GM12878 (cell line): ENCODE results near the gene MAP4K1. TPM values are rescaled to one million over a fixed set of nuclear protein-coding genes. Genes with fewer than 3 reads are reported as not detected.
A peak's percentile ranks its signal among the peaks of the same experiment; 100 is the strongest.

ENCODE experiments used
- ATAC-seq: fragments of 200-7000 bp; cut with Tn5 transposase; 3 replicates; pipeline ENCODE4 v1.9.1; 2020; ENCODE audit warnings: mild to moderate bottlenecking, moderate library complexity
- BruUV-seq: library from RNA; stranded (reverse); fragments of 400-500 nt; replicated peaks from 2 replicates; lab custom pipeline; 2021; lab: Mats Ljungman, UMichigan
- CTCF ChIA-PET: fragments of 300-600 bp; sonication (Branson Sonifier 250); formaldehyde crosslinking; extraction: SDS; loops from one replicate; lab custom pipeline; 2021; ENCODE audit warnings: inconsistent platforms; lab: Yijun Ruan, JAX
- POLR2A ChIA-PET: fragments of 350-600 bp; formaldehyde crosslinking; extraction: SDS; loops from one replicate; lab custom pipeline; 2021; ENCODE audit warnings: inconsistent platforms; lab: Charles Lee
- RAD21 ChIA-PET: fragments of 300-600 bp; sonication (Branson Sonifier 250); formaldehyde crosslinking; loops from one replicate; lab custom pipeline; 2023; ENCODE audit warnings: antibody characterized with exemption; ENCODE audit not compliant: unreplicated experiment; lab: Charles Lee
- SMC1A ChIA-PET: fragments of 300-600 bp; sonication (Branson Sonifier 250); formaldehyde crosslinking; loops from one replicate; lab custom pipeline; 2023; ENCODE audit not compliant: unreplicated experiment, uncharacterized antibody; lab: Charles Lee
- DNase-seq: peaks from one replicate; pipeline ENCODE4 v3.0.0-alpha.2; 2011; ENCODE audit warnings: low read depth, low spot score
- FAIRE-seq: peaks from 3 replicates; lab custom pipeline; 2011; peaks lifted over from hg19 to GRCh38; lab: Jason Lieb, UNC
- H2AFZ ChIP-seq: 2 replicates; pipeline ENCODE4 v1.6.0; 2011; ENCODE audit warnings: low read depth, low read length, control low read depth; ENCODE audit not compliant: control insufficient read depth
- H3K27ac ChIP-seq: 2 replicates; pipeline ENCODE4 v1.5.1; 2011; ENCODE audit warnings: control low read depth; ENCODE audit not compliant: control insufficient read depth, insufficient read depth
- H3K27me3 ChIP-seq, 2 experiments: replicated peaks in 1 of 2; 2 replicates each; pipeline versions ENCODE4 v1.6.0 to v1.6.1; 2011; ENCODE audit warnings: low read length in 1 of 2; ENCODE audit not compliant: control insufficient read depth in 2 of 2, insufficient read depth in 2 of 2
- H3K36me3 ChIP-seq, 2 experiments: 2 replicates each; pipeline ENCODE4 v1.5.1; 2011; ENCODE audit warnings: low read length in 1 of 2; ENCODE audit not compliant: control insufficient read depth in 2 of 2, insufficient read depth in 2 of 2
- H3K4me1 ChIP-seq: 2 replicates; pipeline ENCODE4 v1.6.1; 2011; ENCODE audit warnings: mild to moderate bottlenecking, low read length, moderate library complexity, mixed read lengths; ENCODE audit not compliant: control insufficient read depth, insufficient read depth
- H3K4me2 ChIP-seq: 2 replicates; pipeline ENCODE4 v1.6.0; 2011; ENCODE audit warnings: control low read depth; ENCODE audit not compliant: control insufficient read depth, insufficient read depth
- H3K4me3 ChIP-seq: fragments of 200-600 bp; sonication (generic); 2 replicates; pipeline ENCODE4 v1.5.1; 2016
- H3K79me2 ChIP-seq: 2 replicates; pipeline ENCODE4 v1.6.0; 2011; ENCODE audit warnings: low read length; ENCODE audit not compliant: control insufficient read depth, insufficient read depth
- H3K9ac ChIP-seq: 2 replicates; pipeline ENCODE4 v1.8.0; 2011; ENCODE audit warnings: low read length, control low read depth, mixed read lengths; ENCODE audit not compliant: control insufficient read depth, insufficient read depth
- H3K9me3 ChIP-seq: replicated peaks from 3 replicates; pipeline ENCODE4 v1.5.1; 2011; ENCODE audit warnings: mild to moderate bottlenecking, low read length; ENCODE audit not compliant: control insufficient read depth, insufficient read depth
- H4K20me1 ChIP-seq: 2 replicates; pipeline ENCODE4 v1.6.0; 2011; ENCODE audit not compliant: control insufficient read depth, insufficient read depth
- LARP7 ChIP-seq: fragments of 450-650 bp; IDR thresholded peaks from 2 replicates; pipeline ENCODE4 v1.6.1; 2017; ENCODE audit warnings: mild to moderate bottlenecking
- NR2F1 ChIP-seq: fragments of 450-650 bp; conservative IDR thresholded peaks from 2 replicates; pipeline ENCODE4 v1.6.1; 2017; ENCODE audit warnings: mild to moderate bottlenecking
- POLR2AphosphoS2 ChIP-seq: IDR thresholded peaks from 2 replicates; pipeline ENCODE4 v1.6.1; 2011; ENCODE audit warnings: low read depth, mild to moderate bottlenecking, low read length, improper control_type of control experiment, moderate library complexity
- STAT3 ChIP-seq: IDR thresholded peaks from 2 replicates; pipeline ENCODE4 v1.6.1; 2011; ENCODE audit warnings: low read depth, low read length, improper control_type of control experiment
- WGBS: methylation state at CpG from one replicate; pipeline ENCODE4 v1.1.6; 2016; ENCODE audit warnings: low lambda C conversion rate; ENCODE audit not compliant: insufficient replicate concordance, insufficient coverage; ENCODE audit errors: missing lambda C conversion rate; 5-methylcytosine and 5-hydroxymethylcytosine counted together
- in situ Hi-C: fragments of 300-500 bp; cut with MboI; formaldehyde crosslinking; loops from 9 replicates; pipeline ENCODE4 v1.14.3; 2018; ENCODE audit warnings: mixed read lengths
- intact Hi-C: fragments of 100-400 bp; cut with micrococcal nuclease; formaldehyde crosslinking; loops from one replicate; pipeline ENCODE4 v1.14.2; 2022; ENCODE audit not compliant: unreplicated experiment
- polyA plus RNA-seq, 11 experiments: library from polyadenylated mRNA; depleted of rRNA in 4 of 11; unstranded in 6 of 11; stranded (reverse) in 5 of 11; fragments of >200 nt; fragmentation: Nextera tagmentation in 4 of 11; fragmentation: Illumina TruSeq in 1 of 11; extraction: Ambion mirVana in 4 of 11; extraction: Trizol in 1 of 11; gene quantifications; 1 replicate in 1 of 11; 2 replicates in 10 of 11; pipeline versions ENCODE4 v1.2.1 to v1.2.3, GENCODE V29; 2011 to 2016; ENCODE audit warnings: inconsistent platforms in 2 of 11, missing spikeins in 2 of 11, low read depth in 1 of 11
- total RNA-seq, 4 experiments: library from RNA; depleted of rRNA in 3 of 4; stranded (reverse); fragments of >200 nt in 3 of 4; fragmentation: Illumina TruSeq in 1 of 4; extraction: Trizol in 1 of 4; gene quantifications; 2 replicates each; pipeline versions ENCODE4 v1.2.1 to v1.2.3, GENCODE V29; 2013 to 2021
- TF ChIP-seq, protein P1 (sequence below): fragments of 450-650 bp; IDR thresholded peaks from 2 replicates; pipeline ENCODE4 v1.6.1; 2017; ENCODE audit warnings: mild to moderate bottlenecking, moderate library complexity
- TF ChIP-seq, protein P2 (sequence below): fragments of 450-650 bp; formaldehyde crosslinking; IDR thresholded peaks from 2 replicates; pipeline ENCODE4 v1.5.0; 2022; ENCODE audit warnings: mild to moderate bottlenecking, missing genetic modification characterization

MAP4K1 gene
- total and polyA plus RNA-seq, 10 of the 15 experiments (the other 5 are each of a cell fraction or from before 2014, with no cell fraction given), result 39.2 to 306 (median 140) TPM

DNA sequence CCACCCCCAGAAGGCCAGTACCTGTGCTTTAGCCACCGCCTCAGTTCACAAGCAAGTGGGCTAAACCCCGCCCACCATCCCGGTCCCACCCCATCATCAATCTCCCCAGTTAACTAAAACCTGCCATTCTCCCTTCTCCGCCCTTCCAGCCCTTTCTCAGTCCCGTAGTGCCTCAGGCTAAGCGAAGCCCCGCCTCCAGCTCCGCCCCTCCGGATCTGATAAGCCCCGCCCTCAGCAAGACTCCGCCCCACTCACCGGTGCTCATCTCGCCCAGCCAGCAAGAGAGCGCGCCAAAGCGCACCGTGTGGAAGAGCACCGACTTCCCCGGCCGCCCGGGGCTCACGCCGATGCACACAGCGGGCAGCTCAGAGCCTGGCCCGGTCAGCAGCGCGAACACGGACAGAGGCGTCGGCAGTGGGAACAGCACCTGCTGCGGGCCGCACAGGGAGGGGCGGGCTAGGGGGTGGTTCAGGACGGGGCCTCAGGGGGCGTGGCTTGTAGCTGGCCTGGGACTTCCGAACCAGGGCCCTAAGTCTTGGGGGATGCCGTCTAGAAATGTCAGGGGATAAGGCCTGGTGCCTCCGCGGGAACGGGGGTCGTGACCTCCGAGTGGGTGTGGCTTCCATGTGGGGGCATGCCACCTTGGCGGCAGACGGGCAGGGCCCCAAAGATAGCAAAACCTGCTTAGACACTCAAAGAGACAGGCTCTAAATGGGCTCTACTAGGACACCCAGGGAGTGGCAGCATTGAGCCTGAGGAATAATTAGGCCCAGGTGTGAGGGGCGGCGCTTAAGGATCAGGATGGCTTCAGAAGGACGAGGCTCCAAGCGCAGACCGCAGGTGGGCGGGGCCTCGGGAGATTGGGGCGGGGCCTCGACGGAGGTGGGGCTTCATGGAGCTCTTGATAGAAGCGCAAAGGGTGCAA, 21.4 kb downstream of the MAP4K1 start:
- Histone ChIP-seq H3K9me3 (no peaks in the 10 kb centered on the region), H3K27ac (no peak overlapping the region), H3K4me1 (no peaks in the 10 kb centered on the region), H3K27me3 (no peaks in the 10 kb centered on the region), H3K4me2 (no peak overlapping the region), H3K4me3 (no peak overlapping the region), H3K9ac (no peak overlapping the region), H2AFZ (no peak overlapping the region)
- no peak for FAIRE-seq
- intact Hi-C loops, result no loop called here
- DNase-seq, result no peak
- ChIA-PET RAD21 (interaction anchor here (0.6 kb wide), 1 partner anchor 83 kb away, joined by 3 read pairs; no protein-coding TSS in a partner anchor), CTCF (no interaction called here), SMC1A (no interaction called here)
- 96% methylated on average over 54 of the region's 55 CpGs for WGBS
- peak; percentile 36; the same call in 2 of the 3 replicates for ATAC-seq
- TF ChIP-seq POLR2AphosphoS2, result 0 out of 2 replicates have a peak, but pooled peaks have one; percentile 32
- no peak for TF ChIP-seq STAT3
- 0 out of 2 replicates have a peak, but pooled peaks have one; percentile 16 for TF ChIP-seq NR2F1
- TF ChIP-seq, all 136 proteins: peak for 2
- BruUV-seq, result no TSS peak
- Histone ChIP-seq H3K36me3 (peaks cover 20 to 27% of the 10 kb centered on the region in 2 experiments; a peak in 3 of 4 replicates), H3K79me2 (no peaks in the 10 kb centered on the region), H4K20me1 (no peaks in the 10 kb centered on the region)
- POLR2A ChIA-PET, result interaction anchor here (1.0 to 1.2 kb wide), 2 partner anchors 21 to 32 kb away, joined by 4 to 5 read pairs; no protein-coding TSS in a partner anchor
- in situ Hi-C loops, result no loop called here

DNA sequence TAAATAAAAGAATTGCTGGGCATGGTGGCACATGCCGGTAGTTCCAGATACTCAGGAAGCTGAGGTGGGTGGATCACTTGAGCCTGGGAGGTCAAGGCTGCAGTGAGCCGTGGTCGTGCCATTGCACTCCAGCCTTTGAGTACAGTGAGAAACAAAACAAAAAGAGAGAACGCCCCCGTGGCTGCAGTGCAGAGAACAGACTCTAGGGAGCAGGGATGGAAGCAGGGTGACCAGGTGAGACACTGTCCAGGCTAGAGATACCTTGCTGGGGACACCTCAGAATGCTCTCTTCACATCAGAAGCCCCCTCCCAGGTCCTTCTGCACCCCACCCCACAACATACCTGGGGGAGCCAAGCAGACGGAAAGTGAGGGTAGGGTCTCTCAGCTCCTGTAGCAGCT, 24.8 kb downstream of the MAP4K1 start:
- no peak overlapping the region for H3K4me3 ChIP-seq
- SMC1A ChIA-PET, result interaction anchor here (0.6 to 1.1 kb wide), 2 partner anchors 16 to 49 kb away, joined by 3 read pairs; no protein-coding TSS in a partner anchor
- RAD21 ChIA-PET, result no interaction called here
- no peaks in the 10 kb centered on the region for H3K9me3 ChIP-seq
- no peaks in the 10 kb centered on the region for H4K20me1 ChIP-seq
- peaks cover 17 to 28% of the 10 kb centered on the region in 2 experiments; a peak in 3 of 4 replicates for H3K36me3 ChIP-seq
- DNase-seq, result no peak
- CTCF ChIA-PET, result interaction anchor here (0.8 to 2.4 kb wide), 3 partner anchors 23 to 44 kb away, joined by 3 to 12 read pairs (median 3); no protein-coding TSS in a partner anchor
- H3K4me2 ChIP-seq, result no peak overlapping the region
- H3K4me1 ChIP-seq, result no peaks in the 10 kb centered on the region
- POLR2A ChIA-PET, result interaction anchor here (0.6 kb wide), 1 partner anchor 98 kb away, joined by 6 read pairs; no protein-coding TSS in a partner anchor
- no peak overlapping the region for H2AFZ ChIP-seq
- no TSS peak for BruUV-seq
- intact Hi-C loops, result no loop called here
- in situ Hi-C loops, result no loop called here
- ATAC-seq, result peak; percentile 28; the same call in 1 of the 3 replicates
- 99% methylated on average over 6 of the region's 6 CpGs for whole genome bisulfite sequencing
- no peaks in the 10 kb centered on the region for H3K79me2 ChIP-seq
- H3K9ac ChIP-seq, result no peak overlapping the region
- no peaks in the 10 kb centered on the region for H3K27me3 ChIP-seq
- FAIRE-seq, result no peak
- H3K27ac ChIP-seq, result no peak overlapping the region
- TF ChIP-seq, protein P1, sequence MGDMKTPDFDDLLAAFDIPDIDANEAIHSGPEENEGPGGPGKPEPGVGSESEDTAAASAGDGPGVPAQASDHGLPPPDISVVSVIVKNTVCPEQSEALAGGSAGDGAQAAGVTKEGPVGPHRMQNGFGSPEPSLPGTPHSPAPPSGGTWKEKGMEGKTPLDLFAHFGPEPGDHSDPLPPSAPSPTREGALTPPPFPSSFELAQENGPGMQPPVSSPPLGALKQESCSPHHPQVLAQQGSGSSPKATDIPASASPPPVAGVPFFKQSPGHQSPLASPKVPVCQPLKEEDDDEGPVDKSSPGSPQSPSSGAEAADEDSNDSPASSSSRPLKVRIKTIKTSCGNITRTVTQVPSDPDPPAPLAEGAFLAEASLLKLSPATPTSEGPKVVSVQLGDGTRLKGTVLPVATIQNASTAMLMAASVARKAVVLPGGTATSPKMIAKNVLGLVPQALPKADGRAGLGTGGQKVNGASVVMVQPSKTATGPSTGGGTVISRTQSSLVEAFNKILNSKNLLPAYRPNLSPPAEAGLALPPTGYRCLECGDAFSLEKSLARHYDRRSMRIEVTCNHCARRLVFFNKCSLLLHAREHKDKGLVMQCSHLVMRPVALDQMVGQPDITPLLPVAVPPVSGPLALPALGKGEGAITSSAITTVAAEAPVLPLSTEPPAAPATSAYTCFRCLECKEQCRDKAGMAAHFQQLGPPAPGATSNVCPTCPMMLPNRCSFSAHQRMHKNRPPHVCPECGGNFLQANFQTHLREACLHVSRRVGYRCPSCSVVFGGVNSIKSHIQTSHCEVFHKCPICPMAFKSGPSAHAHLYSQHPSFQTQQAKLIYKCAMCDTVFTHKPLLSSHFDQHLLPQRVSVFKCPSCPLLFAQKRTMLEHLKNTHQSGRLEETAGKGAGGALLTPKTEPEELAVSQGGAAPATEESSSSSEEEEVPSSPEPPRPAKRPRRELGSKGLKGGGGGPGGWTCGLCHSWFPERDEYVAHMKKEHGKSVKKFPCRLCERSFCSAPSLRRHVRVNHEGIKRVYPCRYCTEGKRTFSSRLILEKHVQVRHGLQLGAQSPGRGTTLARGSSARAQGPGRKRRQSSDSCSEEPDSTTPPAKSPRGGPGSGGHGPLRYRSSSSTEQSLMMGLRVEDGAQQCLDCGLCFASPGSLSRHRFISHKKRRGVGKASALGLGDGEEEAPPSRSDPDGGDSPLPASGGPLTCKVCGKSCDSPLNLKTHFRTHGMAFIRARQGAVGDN, result no peak
- TF ChIP-seq, protein P2, sequence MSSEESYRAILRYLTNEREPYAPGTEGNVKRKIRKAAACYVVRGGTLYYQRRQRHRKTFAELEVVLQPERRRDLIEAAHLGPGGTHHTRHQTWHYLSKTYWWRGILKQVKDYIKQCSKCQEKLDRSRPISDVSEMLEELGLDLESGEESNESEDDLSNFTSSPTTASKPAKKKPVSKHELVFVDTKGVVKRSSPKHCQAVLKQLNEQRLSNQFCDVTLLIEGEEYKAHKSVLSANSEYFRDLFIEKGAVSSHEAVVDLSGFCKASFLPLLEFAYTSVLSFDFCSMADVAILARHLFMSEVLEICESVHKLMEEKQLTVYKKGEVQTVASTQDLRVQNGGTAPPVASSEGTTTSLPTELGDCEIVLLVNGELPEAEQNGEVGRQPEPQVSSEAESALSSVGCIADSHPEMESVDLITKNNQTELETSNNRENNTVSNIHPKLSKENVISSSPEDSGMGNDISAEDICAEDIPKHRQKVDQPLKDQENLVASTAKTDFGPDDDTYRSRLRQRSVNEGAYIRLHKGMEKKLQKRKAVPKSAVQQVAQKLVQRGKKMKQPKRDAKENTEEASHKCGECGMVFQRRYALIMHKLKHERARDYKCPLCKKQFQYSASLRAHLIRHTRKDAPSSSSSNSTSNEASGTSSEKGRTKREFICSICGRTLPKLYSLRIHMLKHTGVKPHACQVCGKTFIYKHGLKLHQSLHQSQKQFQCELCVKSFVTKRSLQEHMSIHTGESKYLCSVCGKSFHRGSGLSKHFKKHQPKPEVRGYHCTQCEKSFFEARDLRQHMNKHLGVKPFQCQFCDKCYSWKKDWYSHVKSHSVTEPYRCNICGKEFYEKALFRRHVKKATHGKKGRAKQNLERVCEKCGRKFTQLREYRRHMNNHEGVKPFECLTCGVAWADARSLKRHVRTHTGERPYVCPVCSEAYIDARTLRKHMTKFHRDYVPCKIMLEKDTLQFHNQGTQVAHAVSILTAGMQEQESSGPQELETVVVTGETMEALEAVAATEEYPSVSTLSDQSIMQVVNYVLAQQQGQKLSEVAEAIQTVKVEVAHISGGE (CRISPR knock-in tag), result no peak
- no peak for TF ChIP-seq LARP7
